Measurements from ENCODE around the gene PLA2G4D.

GRCh38 chr15:42056934-42057798 lies 37.2 kb downstream of the PLA2G4D start:
- TF ChIP-seq CTCF (IDR thresholded peaks at IDR 0.05; ENCODE audit: low read depth, low read length) = peak; percentile 39
- peak; percentile 40 for TF ChIP-seq POLR2A (IDR thresholded peaks at IDR 0.05; ENCODE audit: extremely low read depth, insufficient read length)
- TF ChIP-seq MAX (IDR thresholded peaks at IDR 0.05; ENCODE audit: low read depth, low read length) = peak; percentile 60; the same call in 1 of the 2 replicates
